HG03354 (cell line): ENCODE measurements around the gene ZNF574.
A peak's percentile ranks its signal among the peaks of the same experiment; 100 is the strongest.

Source experiments
- ATAC-seq: cut with Tn5 transposase; IDR thresholded peaks from one replicate; pipeline ENCODE4 v1.9.1; 2021; ENCODE audit warnings: mild to moderate bottlenecking; ENCODE audit not compliant: unreplicated experiment, poor library complexity, severe bottlenecking

ZNF574 gene

GRCh38 chr19:42121036-42121621 is 45.2 kb downstream of the ZNF574 start:
- no peak for ATAC-seq

GRCh38 chr19:42121656-42122069 is 45.7 kb downstream of the ZNF574 start:
- ATAC-seq: peak; percentile 42

GRCh38 chr19:42122691-42123607 is 47.0 kb downstream of the ZNF574 start:
- peak; percentile 47 for ATAC-seq

- ATAC-seq: no peak
Observed at GRCh38 chr19:42123765-42124164, 47.8 kb downstream of the ZNF574 start.

GRCh38 chr19:42124386-42124901 is 48.5 kb downstream of the ZNF574 start:
- ATAC-seq: no peak

GRCh38 chr19:42125536-42125935 is 49.6 kb downstream of the ZNF574 start:
- no peak for ATAC-seq

- no peak for ATAC-seq
Observed at GRCh38 chr19:42126574-42126973, 50.6 kb downstream of the ZNF574 start.

GRCh38 chr19:42129399-42130253 is 53.7 kb downstream of the ZNF574 start:
- peak; percentile 60 for ATAC-seq

GRCh38 chr19:42130254-42130573 is 54.2 kb downstream of the ZNF574 start:
- ATAC-seq: no peak
